HG02610 (cell line): ENCODE measurements around the gene ADAMTS12.

Experiments used
- ATAC-seq: cut with Tn5 transposase; IDR thresholded peaks from one replicate; pipeline ENCODE4 v1.9.1; 2021; ENCODE audit warnings: mild to moderate bottlenecking, moderate library complexity; ENCODE audit not compliant: unreplicated experiment

ADAMTS12 gene, protein sequence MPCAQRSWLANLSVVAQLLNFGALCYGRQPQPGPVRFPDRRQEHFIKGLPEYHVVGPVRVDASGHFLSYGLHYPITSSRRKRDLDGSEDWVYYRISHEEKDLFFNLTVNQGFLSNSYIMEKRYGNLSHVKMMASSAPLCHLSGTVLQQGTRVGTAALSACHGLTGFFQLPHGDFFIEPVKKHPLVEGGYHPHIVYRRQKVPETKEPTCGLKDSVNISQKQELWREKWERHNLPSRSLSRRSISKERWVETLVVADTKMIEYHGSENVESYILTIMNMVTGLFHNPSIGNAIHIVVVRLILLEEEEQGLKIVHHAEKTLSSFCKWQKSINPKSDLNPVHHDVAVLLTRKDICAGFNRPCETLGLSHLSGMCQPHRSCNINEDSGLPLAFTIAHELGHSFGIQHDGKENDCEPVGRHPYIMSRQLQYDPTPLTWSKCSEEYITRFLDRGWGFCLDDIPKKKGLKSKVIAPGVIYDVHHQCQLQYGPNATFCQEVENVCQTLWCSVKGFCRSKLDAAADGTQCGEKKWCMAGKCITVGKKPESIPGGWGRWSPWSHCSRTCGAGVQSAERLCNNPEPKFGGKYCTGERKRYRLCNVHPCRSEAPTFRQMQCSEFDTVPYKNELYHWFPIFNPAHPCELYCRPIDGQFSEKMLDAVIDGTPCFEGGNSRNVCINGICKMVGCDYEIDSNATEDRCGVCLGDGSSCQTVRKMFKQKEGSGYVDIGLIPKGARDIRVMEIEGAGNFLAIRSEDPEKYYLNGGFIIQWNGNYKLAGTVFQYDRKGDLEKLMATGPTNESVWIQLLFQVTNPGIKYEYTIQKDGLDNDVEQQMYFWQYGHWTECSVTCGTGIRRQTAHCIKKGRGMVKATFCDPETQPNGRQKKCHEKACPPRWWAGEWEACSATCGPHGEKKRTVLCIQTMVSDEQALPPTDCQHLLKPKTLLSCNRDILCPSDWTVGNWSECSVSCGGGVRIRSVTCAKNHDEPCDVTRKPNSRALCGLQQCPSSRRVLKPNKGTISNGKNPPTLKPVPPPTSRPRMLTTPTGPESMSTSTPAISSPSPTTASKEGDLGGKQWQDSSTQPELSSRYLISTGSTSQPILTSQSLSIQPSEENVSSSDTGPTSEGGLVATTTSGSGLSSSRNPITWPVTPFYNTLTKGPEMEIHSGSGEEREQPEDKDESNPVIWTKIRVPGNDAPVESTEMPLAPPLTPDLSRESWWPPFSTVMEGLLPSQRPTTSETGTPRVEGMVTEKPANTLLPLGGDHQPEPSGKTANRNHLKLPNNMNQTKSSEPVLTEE (N-terminal part only)

GRCh38 chr5:33891788-33892619 is at the start of gene ADAMTS12:
ADAMTS12 (minus strand) TSS chr5:33891990; CDS start chr5:33891856, 134 bp downstream.
- ATAC-seq = no peak

GRCh38 chr5:33941090-33941489 is 49.3 kb upstream of the ADAMTS12 start:
- ATAC-seq = no peak

DNA sequence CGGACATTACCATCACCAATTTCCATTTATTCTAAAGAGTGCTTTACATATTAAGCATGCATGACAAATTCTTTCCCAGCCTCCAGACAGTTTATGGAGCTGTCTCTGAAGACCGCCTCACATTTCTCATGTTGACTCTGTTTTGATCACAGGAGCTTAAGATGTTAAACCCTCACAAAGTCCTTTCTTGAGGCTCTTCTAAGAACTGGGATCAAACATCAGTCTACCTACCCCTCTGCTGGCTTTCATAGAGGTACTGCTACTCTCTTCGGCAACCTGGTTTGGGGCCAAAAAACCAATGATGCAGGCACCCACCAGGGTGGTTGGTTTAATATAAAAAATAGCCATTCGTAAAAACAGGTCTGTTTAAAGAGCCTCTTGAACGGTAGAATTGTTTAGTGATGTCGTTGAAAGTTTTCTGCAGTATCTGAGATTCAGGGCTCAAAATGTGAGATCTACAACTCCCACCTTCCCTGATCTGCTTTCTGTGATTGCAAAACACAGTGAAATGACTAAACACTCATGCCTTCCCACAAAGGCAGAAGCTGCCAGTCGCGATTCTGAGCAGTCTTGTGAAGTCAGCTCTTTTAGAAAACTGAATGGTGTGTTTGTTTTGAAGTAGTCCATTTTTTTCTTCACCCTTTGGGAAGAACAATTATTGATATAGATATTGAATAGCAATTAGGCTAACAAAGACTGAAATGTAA is 47.9 kb upstream of the ADAMTS12 start:
- ATAC-seq = no peak

DNA sequence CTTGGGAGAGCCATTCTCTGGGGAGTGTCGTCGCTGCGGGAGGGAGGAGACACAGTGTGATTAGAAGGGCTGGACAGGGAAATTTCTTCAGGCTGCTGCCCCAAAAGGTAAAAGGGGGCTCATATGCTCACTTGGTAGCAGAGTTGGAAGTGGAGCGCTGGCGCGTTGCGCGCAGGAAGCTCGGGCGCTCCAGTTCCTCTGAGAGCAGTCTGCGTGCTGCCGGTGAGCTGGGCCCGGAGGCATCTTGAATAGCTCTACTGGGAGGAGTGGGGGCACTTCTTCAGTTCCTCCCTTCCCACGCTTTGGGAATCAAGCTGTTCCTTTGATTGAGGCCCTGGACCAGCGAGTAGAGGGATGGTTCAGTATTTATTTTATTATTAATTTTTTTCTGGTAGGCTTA is 47.1 kb upstream of the ADAMTS12 start:
- no peak for ATAC-seq

- no peak for ATAC-seq
Observed at GRCh38 chr5:33938507-33938796, 46.7 kb upstream of the ADAMTS12 start.

GRCh38 chr5:33937707-33938506 is 46.1 kb upstream of the ADAMTS12 start:
- ATAC-seq = no peak

- no peak for ATAC-seq
Observed at GRCh38 chr5:33937017-33937706, 45.4 kb upstream of the ADAMTS12 start.

- ATAC-seq = no peak
Observed at GRCh38 chr5:33936381-33937016, 44.7 kb upstream of the ADAMTS12 start, which contains the start of gene RXFP3. RXFP3 (plus strand) TSS chr5:33936386; CDS start chr5:33936741, 355 bp downstream.

DNA sequence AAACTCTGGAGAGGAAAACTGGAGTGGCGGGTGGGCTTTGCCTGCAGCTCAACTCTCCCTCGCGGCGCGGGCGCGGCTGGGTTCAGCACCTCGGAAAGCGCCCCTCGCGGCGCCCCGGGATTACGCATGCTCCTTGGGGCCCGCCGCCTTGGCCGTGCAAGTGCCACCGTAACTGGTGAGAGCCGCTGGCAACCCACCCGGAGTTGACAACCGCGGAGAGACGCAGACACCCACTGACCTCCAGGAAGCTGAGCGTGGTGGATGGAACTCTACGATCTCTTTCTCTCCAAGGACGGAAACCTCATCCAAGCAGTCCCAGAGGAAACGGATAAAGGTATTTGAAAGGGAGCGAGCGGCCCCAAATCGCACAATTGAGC is 44.2 kb upstream of the ADAMTS12 start:
- no peak for ATAC-seq

DNA sequence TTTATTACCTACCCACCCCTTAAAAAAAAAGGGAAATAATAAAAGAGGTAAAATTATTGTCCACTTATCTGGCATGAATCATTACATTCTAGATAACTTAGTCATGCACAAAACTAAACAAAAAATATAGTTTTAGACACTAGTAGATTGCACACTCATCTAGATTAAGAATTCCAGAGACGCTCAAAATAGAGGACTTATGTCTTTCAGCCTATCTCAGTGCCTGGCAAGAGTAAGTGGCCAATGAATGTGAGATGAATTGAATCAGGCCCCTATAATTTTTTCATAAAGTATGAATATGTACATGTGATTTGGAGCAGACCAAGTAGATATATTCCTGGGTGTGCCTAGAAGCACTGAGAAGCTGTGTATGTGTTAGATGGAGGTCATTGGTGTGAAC is 42.4 kb upstream of the ADAMTS12 start:
- peak; percentile 25 for ATAC-seq

GRCh38 chr5:33933723-33934169 is 42.0 kb upstream of the ADAMTS12 start:
- ATAC-seq = peak; percentile 86

GRCh38 chr5:33931136-33931535 is 39.3 kb upstream of the ADAMTS12 start:
- ATAC-seq = no peak

DNA sequence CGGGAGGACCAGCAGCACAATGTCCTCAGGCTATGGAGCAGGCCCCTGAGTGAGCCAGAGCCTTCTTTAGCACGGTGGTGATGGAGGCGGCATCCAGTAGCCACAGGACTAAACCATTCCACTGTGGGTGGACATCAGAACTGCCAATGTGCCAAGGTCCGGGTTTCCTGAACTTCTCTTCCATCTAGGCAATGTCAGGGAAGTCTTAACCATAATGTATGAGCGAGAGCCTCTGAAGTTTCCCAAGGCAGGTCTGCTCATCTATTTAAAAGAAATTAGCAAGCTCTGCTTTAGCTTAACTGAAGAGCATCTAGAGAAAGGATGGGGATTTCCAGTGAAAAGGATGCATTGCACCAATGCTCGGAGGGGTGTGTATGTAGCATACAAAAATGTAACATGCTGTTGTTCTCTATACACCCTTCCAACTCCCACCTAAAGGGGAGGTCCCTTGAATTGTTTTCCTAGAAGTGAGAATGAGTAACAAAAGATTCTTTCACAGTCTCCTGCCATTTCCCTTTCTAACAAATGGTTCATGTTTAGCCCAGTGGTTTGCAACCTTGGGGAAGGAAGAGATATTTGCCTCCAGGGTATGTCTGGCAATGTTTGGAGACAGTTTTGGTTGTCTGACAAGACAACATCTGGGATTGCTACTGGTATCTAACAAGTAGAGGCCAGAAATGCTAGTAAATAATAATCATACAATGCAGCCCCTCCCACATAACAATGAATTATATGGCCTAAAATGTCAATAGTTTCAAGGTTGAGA is 38.3 kb upstream of the ADAMTS12 start:
- ATAC-seq = no peak

DNA sequence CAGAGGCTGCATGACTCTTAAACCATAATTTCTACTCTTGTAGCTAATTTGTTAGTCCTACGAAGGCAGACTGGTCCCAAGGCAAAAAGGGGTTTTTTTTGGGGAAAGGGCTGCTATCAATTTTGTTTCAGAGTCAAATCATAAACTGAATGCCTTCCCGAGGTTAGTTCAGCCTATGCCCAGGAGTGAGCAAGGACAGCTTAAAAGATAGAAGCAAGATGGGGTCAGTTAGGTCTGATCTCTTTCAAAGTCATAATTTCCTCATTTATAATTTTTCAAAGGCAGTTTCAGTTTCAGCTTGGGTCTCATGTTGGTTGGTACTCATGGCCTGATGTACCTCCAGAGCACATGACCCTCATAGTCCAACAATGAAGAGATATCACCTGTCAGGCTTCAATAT is 36.5 kb upstream of the ADAMTS12 start:
- ATAC-seq = no peak

DNA sequence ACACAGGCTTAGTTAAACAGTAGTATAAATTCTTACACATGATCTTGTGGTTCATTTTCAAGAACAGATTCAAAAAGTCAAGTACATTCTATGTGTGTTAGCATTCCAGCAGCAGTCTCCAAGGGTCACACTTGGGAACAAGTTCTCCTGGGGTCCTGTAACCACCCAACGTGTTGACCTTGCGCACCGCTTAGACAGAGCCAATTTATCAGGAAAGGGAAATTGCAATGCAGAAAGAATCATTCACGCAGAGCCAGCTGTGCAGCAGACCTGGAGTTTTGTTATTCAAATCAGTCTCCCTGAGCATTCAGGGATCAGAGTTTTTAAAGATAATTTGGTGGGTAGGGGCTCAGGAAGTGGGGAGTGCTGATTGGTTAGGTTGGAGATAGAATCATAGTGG is 35.9 kb upstream of the ADAMTS12 start:
- ATAC-seq = no peak

DNA sequence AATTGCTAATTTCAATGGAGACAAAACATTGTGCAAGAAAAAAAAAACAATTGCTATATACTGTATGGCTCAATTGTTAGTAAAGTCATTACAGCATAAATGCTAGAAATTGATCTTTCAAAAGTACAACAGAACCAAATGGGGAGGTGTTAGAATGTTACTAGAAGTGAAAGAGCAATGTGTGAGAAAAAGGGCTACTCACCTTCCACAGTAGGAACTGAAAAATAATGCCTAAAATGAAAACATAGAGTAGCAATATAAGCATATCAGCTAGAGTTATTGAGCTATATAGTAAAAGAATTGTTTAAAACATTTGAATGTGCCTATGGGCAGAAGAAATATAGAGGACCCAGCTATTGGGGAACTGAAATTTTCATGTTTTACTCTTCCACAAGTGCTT is 33.5 kb upstream of the ADAMTS12 start:
- no peak for ATAC-seq

- no peak for ATAC-seq
Observed at GRCh38 chr5:33921002-33921401, 29.2 kb upstream of the ADAMTS12 start.
